Left lung (tissue), 10 donors: ENCODE data around the gene JAZF1. TPM values are rescaled to one million over a fixed set of nuclear protein-coding genes. Genes with fewer than 3 reads are reported as not detected.

Experiments
- ATAC-seq: fragments of 200-7000 bp; cut with Tn5 transposase; one replicate; pipeline ENCODE4 v1.9.1; 2020; ENCODE audit warnings: moderate library complexity
- DNase-seq, 4 donors: peaks; one replicate each; pipeline ENCODE4 v3.0.0-alpha.2; 2013 to 2020
- H3K27ac ChIP-seq, 2 donors: fragments of 200-600 bp; sonication (generic) in 1 of 2; one replicate each; pipeline versions ENCODE4 v1.5.0 to v1.8.0; 2020 to 2021
- H3K27me3 ChIP-seq, 2 donors: fragments of 200-600 bp; sonication (generic) in 1 of 2; one replicate each; pipeline versions ENCODE4 v1.5.0 to v1.8.0; 2020 to 2021
- H3K36me3 ChIP-seq, 2 donors: fragments of 200-600 bp; sonication (generic) in 1 of 2; one replicate each; pipeline versions ENCODE4 v1.5.0 to v1.8.0; 2020 to 2021
- H3K4me1 ChIP-seq, 2 donors: fragments of 200-600 bp; one replicate each; pipeline ENCODE4 v1.8.0; 2021
- H3K4me3 ChIP-seq, 2 donors: fragments of 200-600 bp; sonication (generic) in 1 of 2; one replicate each; pipeline versions ENCODE4 v1.5.0 to v1.8.0; 2020 to 2021; ENCODE audit warnings: mild to moderate bottlenecking in 1 of 2
- H3K9me3 ChIP-seq, 2 donors: fragments of 200-600 bp; sonication (generic) in 1 of 2; one replicate each; pipeline versions ENCODE4 v1.5.0 to v1.8.0; 2020 to 2021
- intact Hi-C, 2 donors: fragments of 100-400 bp; cut with DNase I; formaldehyde crosslinking; loops; one replicate each; pipeline versions ENCODE4 v1.11.2 to v1.14.2; 2022
- polyA plus RNA-seq, 6 donors: library from polyadenylated mRNA; unstranded; fragments of 120-200 nt; gene quantifications; one replicate each; pipeline ENCODE4 v1.2.1, GENCODE V29; 2013; ENCODE audit not compliant: insufficient read length in 6 of 6
- total RNA-seq, 2 donors: library from RNA; stranded (reverse); fragmentation: NEBNext Ultra II Directional; extraction: Animal tissue kit (Norgen Biotek cat#: 25700); gene quantifications; one replicate each; pipeline ENCODE4 v1.2.1, GENCODE V29; 2021
- TF ChIP-seq, protein P1 (sequence below), 2 donors: fragments of 200-600 bp; sonication (generic) in 1 of 2; IDR thresholded peaks; one replicate each; pipeline versions ENCODE4 v1.5.0 to v1.8.0; 2021; ENCODE audit warnings: antibody characterized with exemption in 2 of 2
- donor health status: DM: no; HTN: yes; CAD: no.
- donor health status: DM: no; HTN: no; CAD: no.

The JAZF1 gene
- total and polyA plus RNA-seq, 8 donors: 11.1 to 18.2 (median 13.8) TPM

GRCh38 chr7:28195910-28196620 is 15.5 kb upstream of the JAZF1 start:
- H3K36me3 ChIP-seq: no peaks in the 10 kb centered on the region
- intact Hi-C loops: no loop called here
- no peak for DNase-seq
- no peak overlapping the region for H3K4me3 ChIP-seq
- no peak for ATAC-seq
- no peaks in the 10 kb centered on the region for H3K9me3 ChIP-seq
- peaks cover 0 to 13% of the 10 kb centered on the region in 2 donors for H3K4me1 ChIP-seq
- no peak overlapping the region for H3K27ac ChIP-seq
- H3K27me3 ChIP-seq: no peaks in the 10 kb centered on the region
- TF ChIP-seq, protein P1, sequence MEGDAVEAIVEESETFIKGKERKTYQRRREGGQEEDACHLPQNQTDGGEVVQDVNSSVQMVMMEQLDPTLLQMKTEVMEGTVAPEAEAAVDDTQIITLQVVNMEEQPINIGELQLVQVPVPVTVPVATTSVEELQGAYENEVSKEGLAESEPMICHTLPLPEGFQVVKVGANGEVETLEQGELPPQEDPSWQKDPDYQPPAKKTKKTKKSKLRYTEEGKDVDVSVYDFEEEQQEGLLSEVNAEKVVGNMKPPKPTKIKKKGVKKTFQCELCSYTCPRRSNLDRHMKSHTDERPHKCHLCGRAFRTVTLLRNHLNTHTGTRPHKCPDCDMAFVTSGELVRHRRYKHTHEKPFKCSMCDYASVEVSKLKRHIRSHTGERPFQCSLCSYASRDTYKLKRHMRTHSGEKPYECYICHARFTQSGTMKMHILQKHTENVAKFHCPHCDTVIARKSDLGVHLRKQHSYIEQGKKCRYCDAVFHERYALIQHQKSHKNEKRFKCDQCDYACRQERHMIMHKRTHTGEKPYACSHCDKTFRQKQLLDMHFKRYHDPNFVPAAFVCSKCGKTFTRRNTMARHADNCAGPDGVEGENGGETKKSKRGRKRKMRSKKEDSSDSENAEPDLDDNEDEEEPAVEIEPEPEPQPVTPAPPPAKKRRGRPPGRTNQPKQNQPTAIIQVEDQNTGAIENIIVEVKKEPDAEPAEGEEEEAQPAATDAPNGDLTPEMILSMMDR (IDR thresholded peaks at IDR 0.05): no peak

DNA sequence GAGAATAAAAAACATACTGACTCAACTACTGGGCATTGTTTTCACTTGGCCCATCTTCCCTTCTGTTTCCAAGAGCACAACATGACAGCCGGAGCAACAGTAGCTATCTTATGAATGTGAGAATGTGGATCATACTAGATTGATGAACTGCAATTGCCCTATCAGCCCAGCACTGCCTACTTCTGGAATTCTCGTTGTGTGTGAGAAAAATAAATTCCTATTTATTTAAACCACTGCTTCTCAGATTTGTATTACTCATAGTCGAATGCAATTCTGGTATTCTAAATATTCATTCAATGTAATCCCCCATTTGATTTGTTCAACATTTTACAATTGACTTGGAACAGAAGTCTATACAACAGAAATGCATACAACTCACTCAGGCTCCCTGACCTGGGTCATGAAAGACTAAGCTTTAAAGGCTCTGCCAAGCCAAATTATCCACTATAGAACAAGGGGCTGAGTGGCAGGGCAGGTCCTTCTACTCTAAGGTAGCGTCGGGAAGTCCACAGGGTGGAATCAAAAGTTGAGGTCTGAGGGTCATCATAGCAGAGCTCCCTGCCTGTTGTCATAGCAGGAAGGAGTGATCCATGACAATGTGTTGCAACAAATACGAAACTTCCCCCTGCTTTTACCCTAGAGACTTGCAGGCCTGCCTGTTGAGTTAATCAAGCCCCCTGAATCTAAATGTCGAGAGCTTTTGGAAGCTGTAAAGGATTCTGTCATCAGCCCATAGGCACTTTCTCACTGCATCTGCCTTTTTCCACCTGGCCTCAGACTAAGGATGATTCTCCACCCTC is 12.4 kb upstream of the JAZF1 start:
- TF ChIP-seq, protein P1 (IDR thresholded peaks at IDR 0.05): no peak
- Histone ChIP-seq H3K27ac (no peak overlapping the region), H3K4me1 (peaks cover 0 to 13% of the 10 kb centered on the region in 2 donors), H3K9me3 (no peaks in the 10 kb centered on the region), H3K4me3 (no peak overlapping the region), H3K27me3 (no peaks in the 10 kb centered on the region), H3K36me3 (no peaks in the 10 kb centered on the region)
- intact Hi-C loops: no loop called here
- ATAC-seq (no peak), DNase-seq (no peak)

GRCh38 chr7:28191751-28192150 is 11.2 kb upstream of the JAZF1 start:
- Histone ChIP-seq H3K4me3 (no peak overlapping the region), H3K4me1 (peaks cover 0 to 13% of the 10 kb centered on the region in 2 donors), H3K27ac (no peak overlapping the region), H3K9me3 (no peaks in the 10 kb centered on the region), H3K36me3 (no peaks in the 10 kb centered on the region), H3K27me3 (no peaks in the 10 kb centered on the region)
- DNase-seq: no peak
- TF ChIP-seq, protein P1 (IDR thresholded peaks at IDR 0.05): no peak
- no peak for ATAC-seq
- intact Hi-C loops: no loop called here

DNA sequence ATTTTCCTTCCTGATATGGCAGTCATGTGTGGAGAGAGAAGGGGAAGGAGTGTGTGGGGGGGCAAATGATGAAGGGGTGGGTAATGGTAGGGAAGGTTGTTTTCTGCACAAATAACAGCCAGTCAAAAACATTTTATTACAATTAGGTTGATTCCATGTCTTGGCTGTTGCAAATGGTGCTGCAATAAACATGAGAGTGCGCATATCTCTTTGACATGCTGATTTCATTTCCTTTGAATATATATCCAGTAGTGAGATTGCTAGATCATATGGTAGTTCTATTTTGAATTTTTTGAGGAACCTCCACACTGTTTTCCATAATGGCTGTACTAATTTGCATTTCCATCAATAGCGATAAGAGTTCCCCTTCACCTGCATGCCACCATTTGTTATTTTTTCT is 10.6 kb upstream of the JAZF1 start:
- ATAC-seq (no peak), DNase-seq (no peak)
- no peaks in the 10 kb centered on the region for H3K36me3 ChIP-seq
- intact Hi-C loops: no loop called here
- no peaks in the 10 kb centered on the region for H3K9me3 ChIP-seq
- no peak overlapping the region for H3K27ac ChIP-seq
- H3K4me3 ChIP-seq: no peak overlapping the region
- H3K4me1 ChIP-seq: peaks cover 0 to 13% of the 10 kb centered on the region in 2 donors
- TF ChIP-seq, protein P1 (IDR thresholded peaks at IDR 0.05): no peak
- no peaks in the 10 kb centered on the region for H3K27me3 ChIP-seq

- Histone ChIP-seq H3K36me3 (no peaks in the 10 kb centered on the region), H3K27me3 (no peaks in the 10 kb centered on the region), H3K27ac (no peak overlapping the region), H3K4me3 (no peak overlapping the region), H3K9me3 (no peaks in the 10 kb centered on the region), H3K4me1 (peaks cover 0 to 13% of the 10 kb centered on the region in 2 donors)
- intact Hi-C loops: no loop called here
- DNase-seq (no peak), ATAC-seq (no peak)
- TF ChIP-seq, protein P1 (IDR thresholded peaks at IDR 0.05): no peak
These were observed 9.6 kb upstream of the JAZF1 start for GRCh38 chr7:28190077-28190710.
